B cell (primary cell): Measurements from ENCODE around the gene MPZL1.

Source experiments
- EZH2 ChIP-seq: IDR thresholded peaks from 2 replicates; pipeline ENCODE4 v1.6.1; 2012; ENCODE audit warnings: borderline replicate concordance, low read depth, mild to moderate bottlenecking, moderate library complexity, low read length; ENCODE audit not compliant: insufficient read depth, poor library complexity, severe bottlenecking
- TF ChIP-seq, protein P1 (sequence below): fragments of 200-600 bp; IDR thresholded peaks from one replicate; pipeline ENCODE4 v1.8.0; 2022; ENCODE audit warnings: antibody characterized with exemption, mild to moderate bottlenecking

GRCh38 chr1:167739752-167740151 is 18.0 kb downstream of the MPZL1 start:
- TF ChIP-seq, protein P1, sequence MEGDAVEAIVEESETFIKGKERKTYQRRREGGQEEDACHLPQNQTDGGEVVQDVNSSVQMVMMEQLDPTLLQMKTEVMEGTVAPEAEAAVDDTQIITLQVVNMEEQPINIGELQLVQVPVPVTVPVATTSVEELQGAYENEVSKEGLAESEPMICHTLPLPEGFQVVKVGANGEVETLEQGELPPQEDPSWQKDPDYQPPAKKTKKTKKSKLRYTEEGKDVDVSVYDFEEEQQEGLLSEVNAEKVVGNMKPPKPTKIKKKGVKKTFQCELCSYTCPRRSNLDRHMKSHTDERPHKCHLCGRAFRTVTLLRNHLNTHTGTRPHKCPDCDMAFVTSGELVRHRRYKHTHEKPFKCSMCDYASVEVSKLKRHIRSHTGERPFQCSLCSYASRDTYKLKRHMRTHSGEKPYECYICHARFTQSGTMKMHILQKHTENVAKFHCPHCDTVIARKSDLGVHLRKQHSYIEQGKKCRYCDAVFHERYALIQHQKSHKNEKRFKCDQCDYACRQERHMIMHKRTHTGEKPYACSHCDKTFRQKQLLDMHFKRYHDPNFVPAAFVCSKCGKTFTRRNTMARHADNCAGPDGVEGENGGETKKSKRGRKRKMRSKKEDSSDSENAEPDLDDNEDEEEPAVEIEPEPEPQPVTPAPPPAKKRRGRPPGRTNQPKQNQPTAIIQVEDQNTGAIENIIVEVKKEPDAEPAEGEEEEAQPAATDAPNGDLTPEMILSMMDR = no peak
- TF ChIP-seq EZH2 = no peak
